ENCODE data around the gene CKAP5.
A peak's percentile ranks its signal among the peaks of the same experiment; 100 is the strongest.

Gene CKAP5

GRCh38 chr11:46694607-46695006, 151.5 kb downstream of the CKAP5 start:
- Histone ChIP-seq H3K27ac (peak overlapping the region; percentile 24 to 83), H3K4me3 (no peak overlapping the region)
- no peak for DNase-seq (ENCODE audit: low spot score)
- TF ChIP-seq, protein P1, sequence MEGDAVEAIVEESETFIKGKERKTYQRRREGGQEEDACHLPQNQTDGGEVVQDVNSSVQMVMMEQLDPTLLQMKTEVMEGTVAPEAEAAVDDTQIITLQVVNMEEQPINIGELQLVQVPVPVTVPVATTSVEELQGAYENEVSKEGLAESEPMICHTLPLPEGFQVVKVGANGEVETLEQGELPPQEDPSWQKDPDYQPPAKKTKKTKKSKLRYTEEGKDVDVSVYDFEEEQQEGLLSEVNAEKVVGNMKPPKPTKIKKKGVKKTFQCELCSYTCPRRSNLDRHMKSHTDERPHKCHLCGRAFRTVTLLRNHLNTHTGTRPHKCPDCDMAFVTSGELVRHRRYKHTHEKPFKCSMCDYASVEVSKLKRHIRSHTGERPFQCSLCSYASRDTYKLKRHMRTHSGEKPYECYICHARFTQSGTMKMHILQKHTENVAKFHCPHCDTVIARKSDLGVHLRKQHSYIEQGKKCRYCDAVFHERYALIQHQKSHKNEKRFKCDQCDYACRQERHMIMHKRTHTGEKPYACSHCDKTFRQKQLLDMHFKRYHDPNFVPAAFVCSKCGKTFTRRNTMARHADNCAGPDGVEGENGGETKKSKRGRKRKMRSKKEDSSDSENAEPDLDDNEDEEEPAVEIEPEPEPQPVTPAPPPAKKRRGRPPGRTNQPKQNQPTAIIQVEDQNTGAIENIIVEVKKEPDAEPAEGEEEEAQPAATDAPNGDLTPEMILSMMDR (IDR thresholded peaks at IDR 0.05): no peak

GRCh38 chr11:46694072-46694471, 152.0 kb downstream of the CKAP5 start:
- DNase-seq (ENCODE audit: low spot score): no peak
- H3K4me3 ChIP-seq: no peak overlapping the region
- TF ChIP-seq, protein P1 (IDR thresholded peaks at IDR 0.05): no peak
- H3K27ac ChIP-seq: peak overlapping the region; percentile 24 to 83

GRCh38 chr11:46693597-46694012, 152.5 kb downstream of the CKAP5 start:
- TF ChIP-seq, protein P1 (IDR thresholded peaks at IDR 0.05): no peak
- H3K4me3 ChIP-seq: no peak overlapping the region
- peak overlapping the region; percentile 24 to 83 for H3K27ac ChIP-seq
- DNase-seq (ENCODE audit: low spot score): no peak
